ENCODE results near the gene EXD1.

DNA sequence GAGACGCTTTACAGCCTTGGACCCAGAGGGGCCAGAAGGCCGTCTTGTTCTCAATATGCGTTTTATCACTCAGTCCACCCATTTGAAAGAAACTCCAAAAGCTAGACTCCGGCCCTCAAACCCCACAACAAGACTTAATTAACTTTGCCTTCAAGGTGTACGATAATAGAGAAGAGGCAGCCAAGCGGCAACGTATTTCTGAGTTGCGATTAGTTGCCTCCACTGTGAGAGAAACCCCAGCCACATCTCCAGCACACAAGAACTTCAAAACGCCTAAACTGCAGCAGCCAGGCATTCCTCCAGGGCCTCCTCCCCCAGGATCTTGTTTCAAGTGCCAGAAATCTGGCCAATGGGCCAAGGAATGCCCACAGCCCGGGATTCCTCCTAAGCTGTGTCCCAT, 97.1 kb downstream of the EXD1 start:
- no peak for TF ChIP-seq POLR2A (IDR thresholded peaks at IDR 0.05; ENCODE audit: low read depth, low read length)
- TF ChIP-seq SPI1 (IDR thresholded peaks at IDR 0.05; ENCODE audit: low read depth, low read length): no peak
- TF ChIP-seq TAF1 (IDR thresholded peaks at IDR 0.05; ENCODE audit: low read depth, low read length): no peak
- TF ChIP-seq POLR2AphosphoS5 (IDR thresholded peaks at IDR 0.05; ENCODE audit: low read depth, low read length): no peak
